ENCODE results near the gene CASP9. TPM values are rescaled to one million over a fixed set of nuclear protein-coding genes. Genes with fewer than 3 reads are reported as not detected.
"Not testable (repeated sequence)": the region's sequence is repeated elsewhere in the genome, so short reads cannot be mapped to it uniquely, and the experiment has no call there.

The CASP9 gene
- total RNA-seq, 5 donors from 2014 or later (not counting 1 experiment from before 2014, with no cell fraction given), result 12.0 to 18.3 (median 14.5) TPM

DNA sequence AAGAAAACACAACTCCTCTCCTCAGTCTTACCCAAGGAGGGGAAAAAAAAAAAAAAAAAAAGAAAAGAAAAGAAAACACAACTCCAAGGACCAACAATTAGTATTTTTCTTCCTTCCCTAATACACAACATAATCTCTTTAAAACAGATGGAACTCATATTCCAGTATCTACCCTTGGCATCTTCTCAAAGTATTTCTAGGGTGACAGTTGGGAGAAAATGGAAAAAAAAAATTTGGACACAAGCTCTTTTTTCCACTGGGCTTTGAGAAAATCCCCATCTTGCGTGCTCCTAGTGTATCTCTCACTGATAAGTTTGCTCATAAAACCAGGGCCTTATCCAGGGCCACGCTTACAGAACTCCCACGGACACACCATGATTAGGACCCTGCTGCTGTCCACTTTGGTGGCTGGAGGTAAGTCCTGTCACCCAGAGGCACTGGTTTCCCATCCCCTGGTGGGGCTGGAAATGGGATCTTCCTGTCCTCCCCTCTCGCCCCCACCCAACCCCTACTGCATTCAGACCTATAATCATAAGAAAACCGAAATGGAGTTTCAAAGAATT lies 48.2 kb downstream of the CASP9 start, which contains the start of gene CELA2B:
Gene CELA2B (plus strand): TSS at position 353 of the 563 bp plus-strand sequence. CDS start 22 bp downstream, at position 375.
- H3K4me3 ChIP-seq (ENCODE audit: control insufficient read depth in 1 of 2, extremely low read depth in 1 of 2, low read length in 1 of 2), result no peak within 1 kb of the TSS
- CTCF ChIA-PET, result no interaction called here
- H3K9me3 ChIP-seq, result no peaks in the 10 kb centered on the region
- ATAC-seq (replicated peaks in 1 of 4) (no peak), DNase-seq (no peak)
- WGBS (ENCODE audit: insufficient coverage), result 93% methylated on average over 3 of the region's 5 CpGs
- no peaks in the 10 kb centered on the region for H3K36me3 ChIP-seq (ENCODE audit: control insufficient read depth in 2 of 2, extremely low read depth in 1 of 2, insufficient read depth in 1 of 2, low read length in 1 of 2)
- no peaks in the 10 kb centered on the region for H3K27me3 ChIP-seq (replicated peaks in 1 of 2; ENCODE audit: control insufficient read depth in 2 of 2, extremely low read depth in 1 of 2, insufficient read depth in 2 of 2, low read length in 1 of 2)
- no peaks in the 10 kb centered on the region for H3K9me3 Mint-ChIP-seq
- H3K27ac Mint-ChIP-seq, result no peak within 1 kb of the TSS
- H3K27me3 Mint-ChIP-seq, result no peaks in the 10 kb centered on the region
- no peak within 1 kb of the TSS for H3K27ac ChIP-seq (ENCODE audit: low read length)
- POLR2A ChIA-PET, result no interaction called here
- no peak within 1 kb of the TSS for H3K4me3 Mint-ChIP-seq
- H3K36me3 Mint-ChIP-seq, result no peaks in the 10 kb centered on the region
- no peaks in the 10 kb centered on the region for H3K4me1 Mint-ChIP-seq
- no peaks in the 10 kb centered on the region for H3K4me1 ChIP-seq (ENCODE audit: control insufficient read depth in 1 of 2, extremely low read depth in 1 of 2, insufficient read depth in 2 of 2, low read length in 2 of 2)

DNA sequence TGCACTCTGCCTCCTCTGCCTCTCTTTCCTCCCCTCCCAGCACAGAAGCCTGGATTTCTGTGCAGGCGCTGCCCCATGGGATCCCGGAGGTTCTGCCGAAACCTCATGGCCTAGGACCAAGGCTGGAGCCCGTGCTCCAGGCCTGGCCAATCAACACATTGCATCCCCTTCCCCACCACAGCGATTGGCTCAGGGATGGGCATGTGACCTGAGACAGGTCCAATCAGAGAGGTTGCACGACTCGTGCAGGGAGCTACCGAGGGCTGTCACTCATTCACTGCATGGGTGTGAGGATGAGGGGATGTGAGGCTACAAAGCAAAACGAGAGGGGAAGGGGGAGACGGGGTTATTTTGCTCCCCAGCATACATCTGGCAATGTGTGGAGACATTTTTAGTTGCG lies 51.4 kb downstream of the CASP9 start:
- ChIA-PET CTCF (no interaction called here), POLR2A (no interaction called here)
- H3K4me3 Mint-ChIP-seq, result no peak overlapping the region
- H3K4me3 ChIP-seq (ENCODE audit: control insufficient read depth in 1 of 2, extremely low read depth in 1 of 2, low read length in 1 of 2), result no peak overlapping the region
- H3K27me3 ChIP-seq (replicated peaks in 1 of 2; ENCODE audit: control insufficient read depth in 2 of 2, extremely low read depth in 1 of 2, insufficient read depth in 2 of 2, low read length in 1 of 2), result peaks cover 0 to 2% of the 10 kb centered on the region in 2 experiments
- H3K27ac Mint-ChIP-seq, result no peak overlapping the region
- no peaks in the 10 kb centered on the region for H3K27me3 Mint-ChIP-seq
- no peaks in the 10 kb centered on the region for H3K9me3 Mint-ChIP-seq
- no peaks in the 10 kb centered on the region for H3K4me1 Mint-ChIP-seq
- H3K4me1 ChIP-seq (ENCODE audit: control insufficient read depth in 1 of 2, extremely low read depth in 1 of 2, insufficient read depth in 2 of 2, low read length in 2 of 2), result no peaks in the 10 kb centered on the region
- DNase-seq (no peak), ATAC-seq (replicated peaks in 1 of 4) (no peak)
- no peaks in the 10 kb centered on the region for H3K9me3 ChIP-seq
- WGBS (ENCODE audit: insufficient coverage), result 100% methylated on average over 3 of the region's 11 CpGs
- H3K36me3 Mint-ChIP-seq, result no peaks in the 10 kb centered on the region
- H3K27ac ChIP-seq (ENCODE audit: low read length), result no peak overlapping the region
- no peaks in the 10 kb centered on the region for H3K36me3 ChIP-seq (ENCODE audit: control insufficient read depth in 2 of 2, extremely low read depth in 1 of 2, insufficient read depth in 1 of 2, low read length in 1 of 2)

DNA sequence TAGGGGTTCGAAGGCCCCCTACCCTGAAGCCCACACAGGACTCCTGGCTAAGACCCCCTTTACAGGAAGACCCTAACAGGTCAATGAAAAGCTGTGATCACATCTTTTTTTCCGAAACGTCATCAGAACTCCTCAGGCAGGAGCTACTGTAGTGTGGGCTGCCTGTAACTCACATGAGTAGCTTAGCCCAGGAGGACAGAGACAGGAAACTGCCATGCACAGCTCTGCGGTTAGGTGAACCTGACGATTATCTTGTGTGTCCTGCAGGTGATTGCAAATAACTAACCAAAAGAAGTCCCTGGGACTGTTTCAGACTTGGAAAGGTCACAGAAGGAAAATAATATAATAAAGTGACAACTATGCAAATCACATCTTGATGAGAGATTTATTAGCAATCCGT lies 52.3 kb downstream of the CASP9 start:
- POLR2A ChIA-PET; CTCF ChIA-PET; H3K4me3 ChIP-seq (ENCODE audit: control insufficient read depth in 1 of 2, extremely low read depth in 1 of 2, low read length in 1 of 2); H3K4me3 Mint-ChIP-seq; H3K36me3 Mint-ChIP-seq; H3K27me3 ChIP-seq (replicated peaks in 1 of 2; ENCODE audit: control insufficient read depth in 2 of 2, extremely low read depth in 1 of 2, insufficient read depth in 2 of 2, low read length in 1 of 2); H3K27me3 Mint-ChIP-seq; H3K4me1 Mint-ChIP-seq; ATAC-seq (replicated peaks in 1 of 4); H3K9me3 ChIP-seq; H3K36me3 ChIP-seq (ENCODE audit: control insufficient read depth in 2 of 2, extremely low read depth in 1 of 2, insufficient read depth in 1 of 2, low read length in 1 of 2); H3K4me1 ChIP-seq (ENCODE audit: control insufficient read depth in 1 of 2, extremely low read depth in 1 of 2, insufficient read depth in 2 of 2, low read length in 2 of 2); H3K27ac Mint-ChIP-seq; DNase-seq; H3K27ac ChIP-seq (ENCODE audit: low read length); H3K9me3 Mint-ChIP-seq: not testable (repeated sequence)
- WGBS (ENCODE audit: insufficient coverage), result 27% methylated on average over 2 of the region's 6 CpGs

DNA sequence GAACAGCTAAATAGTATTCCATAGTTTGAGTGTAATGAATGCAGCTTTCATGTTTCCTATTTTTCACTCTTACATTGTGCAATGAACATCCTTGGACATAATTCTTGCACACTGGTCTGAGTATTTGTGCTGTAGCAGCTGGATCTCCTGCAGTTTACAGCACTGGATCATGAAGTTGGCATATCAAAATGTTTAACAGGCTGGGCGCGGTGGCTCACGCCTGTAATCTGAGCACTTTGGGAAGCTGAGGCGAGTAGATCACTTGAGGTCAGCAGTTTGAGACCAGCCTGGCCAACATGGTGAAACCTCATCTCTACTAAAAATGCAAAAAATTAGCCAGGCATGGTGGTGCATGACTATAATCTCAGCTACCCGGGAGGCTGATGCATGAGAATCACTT lies 52.9 kb downstream of the CASP9 start:
- ATAC-seq (replicated peaks in 1 of 4); H3K9me3 Mint-ChIP-seq; H3K4me3 Mint-ChIP-seq; H3K36me3 Mint-ChIP-seq; H3K36me3 ChIP-seq (ENCODE audit: control insufficient read depth in 2 of 2, extremely low read depth in 1 of 2, insufficient read depth in 1 of 2, low read length in 1 of 2); H3K27ac Mint-ChIP-seq; POLR2A ChIA-PET; H3K4me1 Mint-ChIP-seq; H3K27ac ChIP-seq (ENCODE audit: low read length); H3K9me3 ChIP-seq; H3K4me1 ChIP-seq (ENCODE audit: control insufficient read depth in 1 of 2, extremely low read depth in 1 of 2, insufficient read depth in 2 of 2, low read length in 2 of 2); DNase-seq; CTCF ChIA-PET; H3K27me3 Mint-ChIP-seq; H3K27me3 ChIP-seq (replicated peaks in 1 of 2; ENCODE audit: control insufficient read depth in 2 of 2, extremely low read depth in 1 of 2, insufficient read depth in 2 of 2, low read length in 1 of 2); H3K4me3 ChIP-seq (ENCODE audit: control insufficient read depth in 1 of 2, extremely low read depth in 1 of 2, low read length in 1 of 2): not testable (repeated sequence)
- 96% methylated on average over 4 of the region's 5 CpGs for WGBS (ENCODE audit: insufficient coverage)

DNA sequence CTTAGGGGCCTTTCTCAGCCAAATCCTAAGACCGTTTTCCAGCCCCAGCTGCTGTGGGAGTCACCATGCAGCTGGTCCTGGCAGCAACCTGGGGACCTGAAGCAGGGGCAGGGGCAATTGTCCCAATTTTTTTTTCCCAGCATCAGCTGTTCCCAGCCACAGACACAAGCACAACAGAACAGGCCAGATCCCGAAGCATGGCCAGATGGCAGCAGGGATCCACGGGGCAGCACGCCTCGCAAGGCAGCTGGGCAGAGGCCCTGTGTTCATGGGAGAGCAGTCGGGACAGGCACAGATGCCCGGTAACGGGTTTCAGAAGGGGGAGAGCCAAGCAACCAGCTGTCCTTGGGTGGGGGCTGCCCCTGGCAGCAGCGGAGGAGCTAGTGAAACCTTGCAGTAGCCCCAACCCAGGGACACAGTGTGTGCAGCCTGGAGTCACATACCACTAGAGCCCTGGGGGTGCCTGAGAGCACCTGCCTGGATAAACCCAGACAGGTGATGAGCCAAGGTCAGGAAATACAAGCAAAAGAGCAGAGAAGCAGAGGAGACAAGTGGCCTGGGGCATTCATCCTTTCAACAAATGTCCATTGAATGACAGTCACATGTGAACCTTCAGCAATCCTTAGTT lies 54.1 kb downstream of the CASP9 start:
- H3K9me3 ChIP-seq; H3K9me3 Mint-ChIP-seq; H3K4me3 Mint-ChIP-seq; CTCF ChIA-PET; H3K36me3 Mint-ChIP-seq; H3K4me1 ChIP-seq (ENCODE audit: control insufficient read depth in 1 of 2, extremely low read depth in 1 of 2, insufficient read depth in 2 of 2, low read length in 2 of 2); ATAC-seq (replicated peaks in 1 of 4); H3K4me1 Mint-ChIP-seq; H3K4me3 ChIP-seq (ENCODE audit: control insufficient read depth in 1 of 2, extremely low read depth in 1 of 2, low read length in 1 of 2); H3K27me3 Mint-ChIP-seq; H3K27ac ChIP-seq (ENCODE audit: low read length); DNase-seq; H3K27ac Mint-ChIP-seq; POLR2A ChIA-PET; H3K27me3 ChIP-seq (replicated peaks in 1 of 2; ENCODE audit: control insufficient read depth in 2 of 2, extremely low read depth in 1 of 2, insufficient read depth in 2 of 2, low read length in 1 of 2); H3K36me3 ChIP-seq (ENCODE audit: control insufficient read depth in 2 of 2, extremely low read depth in 1 of 2, insufficient read depth in 1 of 2, low read length in 1 of 2): not testable (repeated sequence)
- WGBS (ENCODE audit: insufficient coverage), result 80% methylated on average over 9 of the region's 9 CpGs

DNA sequence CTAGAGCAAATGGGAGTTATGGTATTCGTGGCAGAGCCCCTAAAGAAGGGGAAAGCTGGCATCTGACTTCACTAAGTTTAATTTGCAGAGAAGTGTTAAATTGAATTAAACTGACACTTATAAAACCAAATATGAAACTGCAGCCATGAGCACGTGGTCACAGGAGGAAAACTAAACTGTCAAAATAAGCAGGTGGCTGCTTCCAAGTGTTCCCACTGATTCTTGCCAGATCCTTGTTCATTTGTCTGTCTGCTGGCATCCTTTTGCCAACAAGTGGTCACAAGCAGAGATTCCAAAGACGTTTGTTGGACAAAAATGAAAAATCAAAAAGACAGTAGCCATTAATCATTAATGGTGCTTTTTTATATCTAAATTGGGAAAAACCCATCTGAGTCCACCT lies 54.7 kb downstream of the CASP9 start:
- H3K27ac Mint-ChIP-seq, result no peak overlapping the region
- H3K36me3 Mint-ChIP-seq, result no peaks in the 10 kb centered on the region
- ATAC-seq (replicated peaks in 1 of 4) (no peak), DNase-seq (no peak)
- no peaks in the 10 kb centered on the region for H3K36me3 ChIP-seq (ENCODE audit: control insufficient read depth in 2 of 2, extremely low read depth in 1 of 2, insufficient read depth in 1 of 2, low read length in 1 of 2)
- H3K9me3 Mint-ChIP-seq, result no peaks in the 10 kb centered on the region
- H3K27me3 ChIP-seq (replicated peaks in 1 of 2; ENCODE audit: control insufficient read depth in 2 of 2, extremely low read depth in 1 of 2, insufficient read depth in 2 of 2, low read length in 1 of 2), result peaks cover 0 to 7% of the 10 kb centered on the region in 2 experiments
- no peak overlapping the region for H3K4me3 Mint-ChIP-seq
- ChIA-PET POLR2A (no interaction called here), CTCF (no interaction called here)
- no peaks in the 10 kb centered on the region for H3K4me1 Mint-ChIP-seq
- no peak overlapping the region for H3K4me3 ChIP-seq (ENCODE audit: control insufficient read depth in 1 of 2, extremely low read depth in 1 of 2, low read length in 1 of 2)
- 0% methylated on average over 1 of the region's 3 CpGs for WGBS (ENCODE audit: insufficient coverage)
- H3K27me3 Mint-ChIP-seq, result peaks cover 0 to 11% of the 10 kb centered on the region in 2 donors
- H3K4me1 ChIP-seq (ENCODE audit: control insufficient read depth in 1 of 2, extremely low read depth in 1 of 2, insufficient read depth in 2 of 2, low read length in 2 of 2), result no peaks in the 10 kb centered on the region
- no peak overlapping the region for H3K27ac ChIP-seq (ENCODE audit: low read length)
- H3K9me3 ChIP-seq, result no peaks in the 10 kb centered on the region

DNA sequence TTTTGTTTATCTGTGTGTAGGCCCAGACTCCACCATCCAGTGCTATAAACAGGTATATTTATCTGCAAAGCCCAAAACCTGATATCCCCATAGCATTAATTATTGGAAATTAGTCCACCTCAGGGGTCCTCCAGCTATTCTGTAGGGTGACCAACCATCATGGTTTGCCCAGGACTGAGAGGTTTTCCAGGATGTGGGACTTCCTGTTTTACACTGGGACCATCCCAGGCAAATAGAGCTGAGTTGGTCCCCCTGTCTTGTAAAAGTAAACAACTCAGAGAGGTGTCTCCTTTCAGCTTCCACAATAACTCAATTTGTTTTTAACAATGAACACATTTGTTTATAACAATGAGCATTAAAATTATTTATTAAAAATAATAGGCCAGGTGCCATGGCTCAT lies 55.9 kb downstream of the CASP9 start:
- H3K36me3 ChIP-seq (ENCODE audit: control insufficient read depth in 2 of 2, extremely low read depth in 1 of 2, insufficient read depth in 1 of 2, low read length in 1 of 2), result no peaks in the 10 kb centered on the region
- H3K36me3 Mint-ChIP-seq, result no peaks in the 10 kb centered on the region
- H3K4me3 ChIP-seq (ENCODE audit: control insufficient read depth in 1 of 2, extremely low read depth in 1 of 2, low read length in 1 of 2), result no peak overlapping the region
- no peak overlapping the region for H3K27ac ChIP-seq (ENCODE audit: low read length)
- no peaks in the 10 kb centered on the region for H3K9me3 ChIP-seq
- no peaks in the 10 kb centered on the region for H3K4me1 ChIP-seq (ENCODE audit: control insufficient read depth in 1 of 2, extremely low read depth in 1 of 2, insufficient read depth in 2 of 2, low read length in 2 of 2)
- no peak for ATAC-seq (replicated peaks in 1 of 4)
- peaks cover 0 to 15% of the 10 kb centered on the region in 2 donors for H3K27me3 Mint-ChIP-seq
- no peak overlapping the region for H3K4me3 Mint-ChIP-seq
- H3K27ac Mint-ChIP-seq, result no peak overlapping the region
- H3K4me1 Mint-ChIP-seq, result no peaks in the 10 kb centered on the region
- no peaks in the 10 kb centered on the region for H3K9me3 Mint-ChIP-seq
- POLR2A ChIA-PET, result interaction anchor here in 1 of 2 donors (0.6 kb wide), 1 partner anchor 153 kb away, joined by 7 read pairs; no protein-coding TSS in a partner anchor
- DNase-seq, result no peak
- peaks cover 0 to 7% of the 10 kb centered on the region in 2 experiments for H3K27me3 ChIP-seq (replicated peaks in 1 of 2; ENCODE audit: control insufficient read depth in 2 of 2, extremely low read depth in 1 of 2, insufficient read depth in 2 of 2, low read length in 1 of 2)
- CTCF ChIA-PET, result no interaction called here

Measured in T-cell (primary cell).